Measurements from ENCODE around the gene NEDD9. TPM values are rescaled to one million over a fixed set of nuclear protein-coding genes. Genes with fewer than 3 reads are reported as not detected.

The NEDD9 gene
- polyA plus RNA-seq, 3 donors, result 18.2 to 35.9 (median 33.0) TPM

GRCh38 chr6:11209369-11209768, 23.1 kb downstream of the NEDD9 start:
- H2AFZ ChIP-seq (ENCODE audit: insufficient read depth, low read depth, low read length, poor library complexity, severe bottlenecking), result no peak overlapping the region
- Mint-ChIP-seq H3K9me3 (peaks cover 0 to 2% (median 0%) of the 10 kb centered on the region in 7 donors), H3K4me1 (peaks cover 64% of the 10 kb centered on the region), H3K27me3 (ENCODE audit: low read depth in 3 of 3) (peaks cover 0 to 2% (median 0%) of the 10 kb centered on the region in 3 donors), H3K4me3 (no peak overlapping the region), H3K36me3 (peaks cover 58 to 59% of the 10 kb centered on the region in 2 donors), H3K27ac (peak overlapping the region in 1 of 7 donors; percentile 58)
- TF ChIP-seq, protein P1, sequence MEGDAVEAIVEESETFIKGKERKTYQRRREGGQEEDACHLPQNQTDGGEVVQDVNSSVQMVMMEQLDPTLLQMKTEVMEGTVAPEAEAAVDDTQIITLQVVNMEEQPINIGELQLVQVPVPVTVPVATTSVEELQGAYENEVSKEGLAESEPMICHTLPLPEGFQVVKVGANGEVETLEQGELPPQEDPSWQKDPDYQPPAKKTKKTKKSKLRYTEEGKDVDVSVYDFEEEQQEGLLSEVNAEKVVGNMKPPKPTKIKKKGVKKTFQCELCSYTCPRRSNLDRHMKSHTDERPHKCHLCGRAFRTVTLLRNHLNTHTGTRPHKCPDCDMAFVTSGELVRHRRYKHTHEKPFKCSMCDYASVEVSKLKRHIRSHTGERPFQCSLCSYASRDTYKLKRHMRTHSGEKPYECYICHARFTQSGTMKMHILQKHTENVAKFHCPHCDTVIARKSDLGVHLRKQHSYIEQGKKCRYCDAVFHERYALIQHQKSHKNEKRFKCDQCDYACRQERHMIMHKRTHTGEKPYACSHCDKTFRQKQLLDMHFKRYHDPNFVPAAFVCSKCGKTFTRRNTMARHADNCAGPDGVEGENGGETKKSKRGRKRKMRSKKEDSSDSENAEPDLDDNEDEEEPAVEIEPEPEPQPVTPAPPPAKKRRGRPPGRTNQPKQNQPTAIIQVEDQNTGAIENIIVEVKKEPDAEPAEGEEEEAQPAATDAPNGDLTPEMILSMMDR (IDR thresholded peaks at IDR 0.05), result no peak
- H3K36me3 ChIP-seq (replicated peaks in 1 of 2; ENCODE audit: control insufficient read depth in 1 of 2, insufficient read depth in 2 of 2, low read length in 2 of 2), result peaks cover 4 to 25% of the 10 kb centered on the region in 2 donors
- H3K4me1 ChIP-seq (ENCODE audit: control insufficient read depth in 1 of 2, insufficient read depth in 2 of 2, low read length in 2 of 2), result peaks cover 63 to 71% of the 10 kb centered on the region in 2 donors
- intact Hi-C loops (cut with micrococcal nuclease), result no loop called here
- WGBS (ENCODE audit: insufficient coverage), result no CpG with 5 or more reads among the region's 5 CpGs
- peaks cover 3% of the 10 kb centered on the region for H3K79me2 ChIP-seq (ENCODE audit: insufficient read depth, low read length)
- H3K4me3 ChIP-seq (replicated peaks in 1 of 3; ENCODE audit: low read depth in 2 of 3, low read length in 3 of 3), result no peak overlapping the region
- no peaks in the 10 kb centered on the region for H4K20me1 ChIP-seq (ENCODE audit: insufficient read depth, low read length)
- H3K9me3 ChIP-seq (replicated peaks in 1 of 2; ENCODE audit: control insufficient read depth in 1 of 2, insufficient read depth in 1 of 2, low read length in 2 of 2), result no peaks in the 10 kb centered on the region
- no peaks in the 10 kb centered on the region for H3K27me3 ChIP-seq (ENCODE audit: control insufficient read depth in 2 of 2, insufficient read depth in 2 of 2, low read length in 2 of 2)
- no peak overlapping the region for H3K4me2 ChIP-seq (replicated peaks; ENCODE audit: extremely low read depth, low read length, poor library complexity, severe bottlenecking)
- DNase-seq, result no peak
- no peak overlapping the region for H3K27ac ChIP-seq (ENCODE audit: low read depth in 1 of 2, low read length in 2 of 2)
- no peak overlapping the region for H3K9ac ChIP-seq (ENCODE audit: insufficient read depth, low read length, poor library complexity, severe bottlenecking)

DNA sequence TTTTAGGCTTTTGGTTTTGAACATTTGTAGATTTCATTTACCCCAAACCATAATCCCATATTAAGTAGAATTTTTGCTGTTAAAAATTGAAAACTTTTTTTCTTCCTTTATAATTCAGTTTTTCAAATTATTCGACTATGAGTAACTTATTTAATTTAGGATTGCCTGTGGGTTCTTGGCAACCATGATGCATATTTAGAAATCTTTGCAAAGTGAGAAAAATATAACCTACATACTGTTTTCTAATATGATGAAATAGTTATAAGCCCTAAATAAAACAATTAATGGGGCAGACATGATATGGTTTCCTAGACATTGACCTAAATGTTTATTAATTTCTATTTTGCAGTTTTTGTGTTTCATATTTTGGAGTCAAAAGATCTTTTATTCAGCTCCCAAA, 23.6 kb downstream of the NEDD9 start:
- no peak overlapping the region for H3K9ac ChIP-seq (ENCODE audit: insufficient read depth, low read length, poor library complexity, severe bottlenecking)
- Mint-ChIP-seq H3K27ac (peak overlapping the region in 1 of 7 donors; percentile 99), H3K9me3 (peaks cover 0 to 2% (median 0%) of the 10 kb centered on the region in 7 donors), H3K4me1 (peaks cover 64% of the 10 kb centered on the region), H3K4me3 (no peak overlapping the region), H3K36me3 (peaks cover 57 to 63% of the 10 kb centered on the region in 2 donors), H3K27me3 (ENCODE audit: low read depth in 3 of 3) (peaks cover 0 to 4% (median 0%) of the 10 kb centered on the region in 3 donors)
- H3K27ac ChIP-seq (ENCODE audit: low read depth in 1 of 2, low read length in 2 of 2), result no peak overlapping the region
- TF ChIP-seq, protein P1 (IDR thresholded peaks at IDR 0.05), result no peak
- H4K20me1 ChIP-seq (ENCODE audit: insufficient read depth, low read length), result no peaks in the 10 kb centered on the region
- WGBS (ENCODE audit: insufficient coverage), result no CpG with 5 or more reads among the region's 1 CpG
- peaks cover 4 to 28% of the 10 kb centered on the region in 2 donors for H3K36me3 ChIP-seq (replicated peaks in 1 of 2; ENCODE audit: control insufficient read depth in 1 of 2, insufficient read depth in 2 of 2, low read length in 2 of 2)
- no peak overlapping the region for H2AFZ ChIP-seq (ENCODE audit: insufficient read depth, low read depth, low read length, poor library complexity, severe bottlenecking)
- peaks cover 3% of the 10 kb centered on the region for H3K79me2 ChIP-seq (ENCODE audit: insufficient read depth, low read length)
- no peak overlapping the region for H3K4me2 ChIP-seq (replicated peaks; ENCODE audit: extremely low read depth, low read length, poor library complexity, severe bottlenecking)
- no peak for DNase-seq
- H3K9me3 ChIP-seq (replicated peaks in 1 of 2; ENCODE audit: control insufficient read depth in 1 of 2, insufficient read depth in 1 of 2, low read length in 2 of 2), result no peaks in the 10 kb centered on the region
- intact Hi-C loops (cut with micrococcal nuclease), result no loop called here
- peaks cover 63 to 66% of the 10 kb centered on the region in 2 donors for H3K4me1 ChIP-seq (ENCODE audit: control insufficient read depth in 1 of 2, insufficient read depth in 2 of 2, low read length in 2 of 2)
- no peaks in the 10 kb centered on the region for H3K27me3 ChIP-seq (ENCODE audit: control insufficient read depth in 2 of 2, insufficient read depth in 2 of 2, low read length in 2 of 2)
- H3K4me3 ChIP-seq (replicated peaks in 1 of 3; ENCODE audit: low read depth in 2 of 3, low read length in 3 of 3), result no peak overlapping the region

Measured in CD14-positive monocyte (primary cell).